ENCODE data around the gene RNF207. TPM values are rescaled to one million over a fixed set of nuclear protein-coding genes. Genes with fewer than 3 reads are reported as not detected.

The RNF207 gene
- total and polyA plus RNA-seq, 2 of the 8 experiments (the other 6 are each of a cell fraction or from before 2014, with no cell fraction given): 3.9 to 5.4 TPM

GRCh38 chr1:6180707-6181311, 25.1 kb upstream of the RNF207 start:
- H3K4ac ChIP-seq (replicated peaks; ENCODE audit: insufficient read length, low read depth, low read length): no peak overlapping the region
- no peak overlapping the region for H2BK5ac ChIP-seq (ENCODE audit: low read depth, low read length)
- ChIA-PET CTCF (ENCODE audit: partially characterized antibody) (interaction anchor here (0.6 to 2.4 kb wide), 6 partner anchors 9 to 128 kb away, joined by 3 to 9 read pairs (median 4); partner anchors contain the start of gene RNF207), POLR2A (ENCODE audit: partially characterized antibody) (interaction anchor here (0.8 to 6.0 kb wide), 5 partner anchors 10 to 234 kb away, joined by 3 to 50 read pairs (median 3); partner anchors contain the start of gene RPL22)
- H4K8ac ChIP-seq (ENCODE audit: extremely low read depth, insufficient read depth, low read length): peak overlapping the region; percentile 6; the same call in 1 of the 2 replicates
- H2BK12ac ChIP-seq (ENCODE audit: low read depth, low read length): no peak overlapping the region
- peaks cover 3 to 21% of the 10 kb centered on the region in 2 experiments for H4K20me1 ChIP-seq (replicated peaks in 1 of 2; ENCODE audit: control insufficient read depth in 1 of 2, insufficient read depth in 2 of 2, low read length in 2 of 2)
- no peaks in the 10 kb centered on the region for H3K9me3 ChIP-seq (ENCODE audit: insufficient read depth in 2 of 2, low read depth in 1 of 2, low read length in 1 of 2)
- no peak overlapping the region for H4K91ac ChIP-seq (replicated peaks; ENCODE audit: insufficient read length, low read length)
- no peak overlapping the region for H3K14ac ChIP-seq (ENCODE audit: insufficient read length)
- no peak overlapping the region for H2BK15ac ChIP-seq (ENCODE audit: low read length)
- peaks cover 19 to 61% (median 46%) of the 10 kb centered on the region in 4 experiments for H3K27me3 ChIP-seq (replicated peaks in 1 of 4; ENCODE audit: control insufficient read depth in 3 of 4, extremely low read depth in 1 of 4, insufficient read depth in 3 of 4, low read length in 3 of 4)
- H2AFZ ChIP-seq (ENCODE audit: low read length): no peak overlapping the region
- FAIRE-seq (no peak), DNase-seq (ENCODE audit: low read depth in 1 of 2, low spot score in 2 of 2) (peak in 1 of 2 experiments; percentile 73)
- H3K27ac ChIP-seq (ENCODE audit: low read depth, low read length): no peak overlapping the region
- H3K4me2 ChIP-seq (ENCODE audit: insufficient read depth in 1 of 2, low read depth in 2 of 2, low read length in 2 of 2): peak overlapping the region; percentile 42 to 80
- H3K23me2 ChIP-seq (ENCODE audit: low read depth, low read length): peaks cover 4% of the 10 kb centered on the region; the same call in 1 of the 2 replicates
- no peak overlapping the region for H2BK120ac ChIP-seq (replicated peaks; ENCODE audit: low read depth, low read length)
- 16% methylated on average over 31 of the region's 36 CpGs; no CpG with 5 or more reads in 1 of the 2 experiments for WGBS, 2 experiments (ENCODE audit: extremely low coverage in 1 of 2, insufficient coverage in 1 of 2, insufficient read length in 1 of 2, insufficient replicate concordance in 2 of 2, low coverage in 1 of 2, low lambda C conversion rate in 2 of 2, missing lambda C conversion rate in 1 of 2)
- no peak overlapping the region for H2AK5ac ChIP-seq (ENCODE audit: low read depth, low read length)
- no peak overlapping the region for H2BK20ac ChIP-seq (ENCODE audit: low read length)
- no peak overlapping the region for H3K9ac ChIP-seq (replicated peaks in 1 of 4; ENCODE audit: extremely low read depth in 1 of 4, low read depth in 3 of 4, low read length in 3 of 4)
- no peak overlapping the region for H3K23ac ChIP-seq (ENCODE audit: insufficient read length)
- peaks cover 0 to 2% of the 10 kb centered on the region in 2 experiments; a peak in 1 of 4 replicates for H3K79me2 ChIP-seq (ENCODE audit: control insufficient read depth in 1 of 2, insufficient read depth in 2 of 2, low read length in 2 of 2)
- H4K5ac ChIP-seq (ENCODE audit: insufficient read length, low read depth, low read length): no peak overlapping the region
- H3K36me3 ChIP-seq (ENCODE audit: control insufficient read depth in 2 of 4, insufficient read depth in 4 of 4, low read length in 3 of 4): peaks cover 5 to 12% (median 5%) of the 10 kb centered on the region in 4 experiments; a peak in 4 of 8 replicates
- H3K4me1 ChIP-seq (replicated peaks in 1 of 4; ENCODE audit: control insufficient read depth in 3 of 4, insufficient read depth in 4 of 4, low read length in 3 of 4): peaks cover 8 to 14% (median 10%) of the 10 kb centered on the region in 4 experiments
- H3K4me3 ChIP-seq (ENCODE audit: extremely low read depth in 1 of 4, insufficient read depth in 2 of 4, low read depth in 3 of 4, low read length in 4 of 4): peak overlapping the region in 3 of 4 experiments; percentile 20 to 55 (median 32); a peak in 6 of 8 replicates
- no peaks in the 10 kb centered on the region; the same call in 1 of the 2 replicates for H3K79me1 ChIP-seq (ENCODE audit: low read depth, low read length)
- H3K18ac ChIP-seq (ENCODE audit: extremely low read depth, low read length): 0 out of 2 replicates have a peak overlapping the region, but pooled peaks have one; percentile 13
- no peak overlapping the region for H3K56ac ChIP-seq (replicated peaks; ENCODE audit: insufficient read length, low read depth, low read length)
- TF ChIP-seq FOSL1 (IDR thresholded peaks at IDR 0.05; ENCODE audit: insufficient read depth, low read depth, low read length) (no peak), BACH1 (IDR thresholded peaks at IDR 0.05; ENCODE audit: low read length) (no peak), CREB1 (IDR thresholded peaks at IDR 0.05) (no peak), TAF7 (optimal IDR thresholded peaks at IDR 0.05; ENCODE audit: borderline replicate concordance, low read depth, low read length) (no peak), SAP30 (IDR thresholded peaks at IDR 0.05; ENCODE audit: insufficient read depth, insufficient replicate concordance, low read length) (no peak), TEAD4 (IDR thresholded peaks at IDR 0.05; ENCODE audit: low read depth, low read length) (no peak), SIX5 (IDR thresholded peaks at IDR 0.05; ENCODE audit: low read depth, low read length) (no peak), RXRA (IDR thresholded peaks at IDR 0.05; ENCODE audit: insufficient read depth, low read depth, low read length) (no peak), SRF (IDR thresholded peaks at IDR 0.05; ENCODE audit: low read depth, low read length) (no peak), ZNF274 (IDR thresholded peaks at IDR 0.05; ENCODE audit: borderline replicate concordance, extremely low read depth, low read length) (no peak), EZH2 (IDR thresholded peaks at IDR 0.05; ENCODE audit: low read depth, low read length, severe bottlenecking) (peak; percentile 50)
- TF ChIP-seq, protein P1, sequence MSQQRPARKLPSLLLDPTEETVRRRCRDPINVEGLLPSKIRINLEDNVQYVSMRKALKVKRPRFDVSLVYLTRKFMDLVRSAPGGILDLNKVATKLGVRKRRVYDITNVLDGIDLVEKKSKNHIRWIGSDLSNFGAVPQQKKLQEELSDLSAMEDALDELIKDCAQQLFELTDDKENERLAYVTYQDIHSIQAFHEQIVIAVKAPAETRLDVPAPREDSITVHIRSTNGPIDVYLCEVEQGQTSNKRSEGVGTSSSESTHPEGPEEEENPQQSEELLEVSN (IDR thresholded peaks at IDR 0.05): peak; percentile 75
